Amniotic stem cell (primary cell): ENCODE results near the gene SSC4D.
"Not testable (repeated sequence)": the region's sequence is repeated elsewhere in the genome, so short reads cannot be mapped to it uniquely, and the experiment has no call there.

Experiments
- DNase-seq: peaks from one replicate; lab custom pipeline; 2025; lab: John Stamatoyannopoulos, UW

The SSC4D gene

GRCh38 chr7:76421097-76421496 lies 11.6 kb upstream of the SSC4D start:
- peak; percentile 82 for DNase-seq

- not testable (repeated sequence) for DNase-seq
These were observed 8.3 kb upstream of the SSC4D start for GRCh38 chr7:76417654-76418310.

GRCh38 chr7:76412249-76412648 lies 2.8 kb upstream of the SSC4D start:
- DNase-seq, result no peak

GRCh38 chr7:76411626-76412025 lies 2.1 kb upstream of the SSC4D start:
- no peak for DNase-seq

GRCh38 chr7:76408121-76408560 lies 1.4 kb downstream of the SSC4D start:
- DNase-seq, result no peak

GRCh38 chr7:76407718-76408117 lies 1.8 kb downstream of the SSC4D start:
- DNase-seq, result no peak

- no peak for DNase-seq
These were observed 3.8 kb downstream of the SSC4D start for GRCh38 chr7:76405738-76406137.

- no peak for DNase-seq
These were observed 5.6 kb downstream of the SSC4D start for GRCh38 chr7:76403780-76404494.

GRCh38 chr7:76403097-76403496 lies 6.4 kb downstream of the SSC4D start:
- not testable (repeated sequence) for DNase-seq

- no peak for DNase-seq
These were observed 9.2 kb downstream of the SSC4D start for GRCh38 chr7:76400248-76400647.

- DNase-seq, result no peak
These were observed 11.9 kb downstream of the SSC4D start for GRCh38 chr7:76397409-76398183.

- no peak for DNase-seq
These were observed 12.6 kb downstream of the SSC4D start for GRCh38 chr7:76396864-76397263.

GRCh38 chr7:76395965-76396726 lies 13.4 kb downstream of the SSC4D start:
- DNase-seq, result no peak

- DNase-seq, result not testable (repeated sequence)
These were observed 13.9 kb downstream of the SSC4D start for GRCh38 chr7:76395605-76395964.

- DNase-seq, result no peak
These were observed 14.5 kb downstream of the SSC4D start for GRCh38 chr7:76394957-76395356.

GRCh38 chr7:76393116-76394031 lies 16.1 kb downstream of the SSC4D start:
- DNase-seq, result peak; percentile 73

- DNase-seq, result no peak
These were observed 16.9 kb downstream of the SSC4D start for GRCh38 chr7:76392531-76393115.

GRCh38 chr7:76390092-76390491 lies 19.4 kb downstream of the SSC4D start:
- DNase-seq, result no peak

- DNase-seq, result not testable (repeated sequence)
These were observed 21.7 kb downstream of the SSC4D start for GRCh38 chr7:76387789-76388188.

- no peak for DNase-seq
These were observed 22.7 kb downstream of the SSC4D start for GRCh38 chr7:76386691-76387260.
